Activated naive CD4-positive, alpha-beta T cell treated with anti-CD3 and anti-CD28 coated beads, Interleukin-2, amount 50 U/mL, for 72 hours (primary cell): ENCODE measurements around the gene HMCN1. TPM values are rescaled to one million over a fixed set of nuclear protein-coding genes. Genes with fewer than 3 reads are reported as not detected.

Experiments used
- ATAC-seq, 2 donors: fragments of 150-1000 bp; cut with Tn5 transposase; 2 replicates each; pipeline ENCODE4 v1.10.0; 2021; ENCODE audit warnings: mild to moderate bottlenecking in 2 of 2, moderate library complexity in 2 of 2
- DNase-seq, 2 donors: peaks; one replicate each; pipeline ENCODE4 v3.0.0; 2021 to 2022; ENCODE audit warnings: low spot score in 2 of 2
- H3K27ac Mint-ChIP-seq, 2 donors: one replicate each; pipeline ENCODE4 v1.8.0; 2022; ENCODE audit warnings: mild to moderate bottlenecking in 2 of 2, mixed read lengths in 2 of 2
- H3K36me3 Mint-ChIP-seq, 2 donors: one replicate each; pipeline ENCODE4 v1.8.0; 2022; ENCODE audit warnings: mixed read lengths in 2 of 2
- H3K9me3 Mint-ChIP-seq, 2 donors: one replicate each; pipeline ENCODE4 v1.8.0; 2022; ENCODE audit warnings: mixed read lengths in 2 of 2
- total RNA-seq, 2 donors: library from RNA; stranded (reverse); gene quantifications; one replicate each; pipeline ENCODE4 v1.2.3, GENCODE V29; 2022

The HMCN1 gene
- total RNA-seq, 2 donors from 2014 or later, result 0.14 TPM; not detected in 1

DNA sequence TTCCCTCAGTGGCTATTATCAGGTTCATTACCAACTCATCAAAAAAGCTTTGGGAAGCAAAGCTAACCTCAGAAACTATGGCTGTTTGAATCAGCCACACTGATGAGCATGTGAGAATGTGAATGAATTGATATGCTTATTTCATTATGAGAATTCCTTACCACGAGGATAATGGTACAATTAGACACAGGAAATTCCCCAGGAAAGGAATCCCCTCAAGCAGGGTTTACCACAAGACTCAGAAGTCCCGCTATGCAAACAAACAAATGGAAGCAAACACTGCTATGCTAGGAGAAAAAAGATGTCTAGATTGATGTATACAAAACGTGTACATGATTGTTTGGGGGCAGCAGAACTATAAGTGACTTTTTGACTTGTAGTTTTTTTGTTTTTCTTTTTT is 205.0 kb downstream of the HMCN1 start:
- peaks cover 0 to 4% of the 10 kb centered on the region in 2 donors for H3K9me3 Mint-ChIP-seq
- DNase-seq (no peak), ATAC-seq (no peak)
- H3K27ac Mint-ChIP-seq, result no peak overlapping the region
- H3K36me3 Mint-ChIP-seq, result no peaks in the 10 kb centered on the region

DNA sequence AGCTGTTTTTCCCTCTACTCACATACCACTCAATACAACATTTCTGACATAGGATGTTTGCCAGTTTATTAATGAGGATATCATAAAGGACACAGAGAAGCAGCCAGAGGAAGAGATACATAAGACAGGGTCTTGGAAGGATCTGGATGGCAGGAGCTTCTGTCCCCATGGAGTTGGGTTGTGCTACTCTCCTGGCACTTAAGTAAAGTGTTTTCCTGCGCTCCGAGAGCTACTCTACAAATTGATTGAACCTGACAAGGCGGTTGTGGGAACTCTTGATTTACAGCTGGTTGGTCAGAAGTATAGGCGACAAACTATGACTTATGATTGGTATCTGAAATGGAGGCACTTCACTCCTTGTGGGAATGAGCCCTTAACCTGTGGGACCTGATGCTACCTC is 208.8 kb downstream of the HMCN1 start:
- H3K27ac Mint-ChIP-seq, result no peak overlapping the region
- no peak for ATAC-seq
- DNase-seq, result no peak
- no peaks in the 10 kb centered on the region for H3K9me3 Mint-ChIP-seq
- no peaks in the 10 kb centered on the region for H3K36me3 Mint-ChIP-seq

DNA sequence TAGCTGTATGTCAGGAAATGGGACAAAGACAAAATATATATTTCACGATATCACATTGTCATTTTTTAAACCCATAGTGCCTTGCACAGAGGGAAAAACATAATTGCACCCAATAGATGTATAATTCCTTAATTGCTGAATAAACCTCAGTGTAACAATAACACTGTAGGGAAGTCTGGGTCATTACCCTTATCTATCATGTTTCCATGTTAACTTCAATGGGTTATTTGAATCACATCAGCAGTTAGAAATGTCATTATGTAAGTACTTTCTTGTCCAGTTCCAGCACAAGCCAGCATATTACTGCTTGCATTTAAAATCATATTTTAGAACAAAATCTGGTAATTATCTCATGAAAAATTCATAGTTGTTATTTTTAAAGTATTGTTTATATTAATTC is 222.7 kb downstream of the HMCN1 start:
- H3K36me3 Mint-ChIP-seq, result no peaks in the 10 kb centered on the region
- ATAC-seq (no peak), DNase-seq (no peak)
- no peaks in the 10 kb centered on the region for H3K9me3 Mint-ChIP-seq
- H3K27ac Mint-ChIP-seq, result no peak overlapping the region

DNA sequence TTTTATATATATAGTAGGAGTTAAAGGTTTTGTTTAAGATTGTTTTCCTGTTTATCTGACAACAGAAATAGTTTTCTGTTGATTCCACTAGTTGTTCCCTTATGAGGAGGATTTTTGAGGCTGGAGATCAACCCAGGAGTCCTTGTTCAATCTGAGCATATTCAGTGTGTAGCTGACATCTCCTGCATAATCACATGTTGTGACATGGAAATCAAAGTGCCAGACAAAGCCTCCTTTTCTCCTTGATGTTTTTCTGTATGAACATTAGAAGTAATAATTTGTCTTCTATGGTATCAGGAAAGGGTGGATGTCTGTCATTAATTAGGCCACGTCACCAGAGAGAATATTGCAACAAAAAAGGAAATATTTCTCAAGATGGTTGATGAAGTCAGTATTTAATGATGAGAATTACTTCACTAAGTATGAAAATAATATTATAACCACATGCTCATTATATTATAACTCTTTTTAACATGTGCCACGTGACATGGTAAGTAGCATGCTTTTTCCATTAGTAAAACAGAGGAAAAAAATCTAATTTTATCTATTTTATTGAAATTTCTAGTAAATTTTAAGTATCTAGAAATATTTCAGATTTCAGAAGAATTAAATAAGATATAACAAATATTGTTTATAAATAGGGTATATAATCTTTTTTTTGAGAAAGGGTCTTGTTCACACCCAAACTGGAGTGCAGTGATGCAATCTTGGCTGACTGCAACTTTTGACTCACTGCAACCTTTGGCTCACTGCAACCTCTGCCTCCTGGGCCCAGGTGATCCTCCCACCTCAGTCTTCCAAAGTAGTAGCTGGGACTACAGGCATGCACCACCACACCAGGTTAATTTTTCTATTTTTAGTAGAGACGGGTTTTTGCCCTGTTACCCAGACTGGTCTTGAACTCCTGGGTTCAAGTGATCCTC is 223.5 kb downstream of the HMCN1 start:
- no peak overlapping the region for H3K27ac Mint-ChIP-seq
- no peaks in the 10 kb centered on the region for H3K9me3 Mint-ChIP-seq
- no peak for DNase-seq
- no peaks in the 10 kb centered on the region for H3K36me3 Mint-ChIP-seq
- ATAC-seq, result no peak

DNA sequence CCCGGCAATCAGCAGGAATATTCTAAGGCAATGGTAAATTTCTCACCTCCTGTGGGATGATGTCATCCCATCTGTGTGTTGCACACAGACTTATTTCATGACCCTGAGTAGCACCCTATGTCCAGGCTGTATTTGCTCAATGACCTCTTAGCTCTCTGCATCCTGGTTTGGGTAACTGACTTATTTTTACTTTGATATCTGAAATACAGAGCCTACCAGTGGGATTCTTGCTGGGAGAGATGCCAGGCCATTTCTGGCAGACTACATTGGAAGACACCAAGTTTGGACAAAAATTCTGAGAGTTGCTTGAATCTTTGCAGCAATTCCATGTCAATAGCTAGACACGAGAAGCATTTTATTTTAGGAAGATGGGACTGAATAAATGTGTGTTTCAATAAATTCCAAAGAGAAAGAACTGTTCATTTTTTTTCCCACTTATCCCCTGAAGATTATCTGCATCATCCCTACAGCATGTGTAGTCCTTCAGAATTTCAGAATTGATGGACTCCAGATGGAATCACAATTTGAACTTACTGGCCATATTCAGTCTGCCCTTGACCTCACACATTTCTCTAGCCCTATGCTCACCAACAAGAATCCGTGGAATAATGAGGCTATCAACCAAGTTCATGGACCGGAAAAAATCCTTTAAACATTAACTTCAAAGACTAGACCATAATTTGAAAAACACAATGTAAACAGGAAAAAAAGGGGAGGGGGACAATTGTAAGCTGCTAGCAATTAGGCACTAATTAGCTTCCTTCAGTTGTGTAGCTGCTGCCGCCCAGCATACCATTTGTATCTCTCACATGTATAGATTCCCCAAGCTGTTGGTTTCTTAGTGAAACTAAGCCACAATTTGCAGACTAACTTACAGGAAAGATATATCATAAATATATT is 226.5 kb downstream of the HMCN1 start:
- DNase-seq (no peak), ATAC-seq (no peak)
- Mint-ChIP-seq H3K27ac (no peak overlapping the region), H3K9me3 (no peaks in the 10 kb centered on the region), H3K36me3 (no peaks in the 10 kb centered on the region)

DNA sequence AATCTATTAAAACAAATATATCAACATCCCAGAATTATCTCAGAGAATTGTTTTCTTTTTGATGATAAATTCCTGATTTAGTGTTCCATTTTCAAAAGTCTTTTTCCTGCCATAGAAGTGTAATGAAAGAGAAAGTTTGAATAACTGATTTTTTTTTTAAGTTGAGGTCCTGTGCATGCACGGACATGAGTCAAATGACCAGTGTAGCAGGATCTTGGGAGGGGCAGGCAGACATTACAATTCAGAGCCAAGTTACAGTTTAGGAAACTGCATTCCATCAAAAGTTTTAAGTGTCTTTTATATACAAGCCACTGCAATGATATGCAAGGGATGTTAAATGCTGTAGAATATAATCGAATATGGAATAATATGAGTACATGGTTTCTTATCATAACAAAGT is 227.5 kb downstream of the HMCN1 start:
- Mint-ChIP-seq H3K36me3 (no peaks in the 10 kb centered on the region), H3K27ac (no peak overlapping the region), H3K9me3 (no peaks in the 10 kb centered on the region)
- DNase-seq (no peak), ATAC-seq (no peak)

DNA sequence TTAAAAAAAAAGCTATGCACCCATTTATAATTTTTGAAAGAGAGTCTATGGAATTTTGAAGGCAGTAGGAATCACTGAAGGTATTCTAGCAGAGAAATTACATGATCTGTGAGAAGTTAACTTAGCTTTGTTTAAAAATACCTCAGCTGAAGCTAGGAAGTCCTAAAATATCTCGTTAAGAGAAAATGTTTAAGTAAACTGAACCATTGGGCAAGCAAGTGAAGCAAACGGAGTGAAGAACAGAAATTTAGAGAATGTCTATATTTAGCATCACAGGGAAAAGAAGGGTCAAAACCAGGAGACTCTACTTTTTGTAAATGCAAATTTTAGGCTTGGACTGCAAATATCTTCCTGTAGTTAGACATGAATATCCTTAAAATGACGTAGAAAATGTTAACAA is 230.8 kb downstream of the HMCN1 start:
- no peak overlapping the region for H3K27ac Mint-ChIP-seq
- no peaks in the 10 kb centered on the region for H3K9me3 Mint-ChIP-seq
- no peak for DNase-seq
- no peak for ATAC-seq
- H3K36me3 Mint-ChIP-seq, result no peaks in the 10 kb centered on the region

DNA sequence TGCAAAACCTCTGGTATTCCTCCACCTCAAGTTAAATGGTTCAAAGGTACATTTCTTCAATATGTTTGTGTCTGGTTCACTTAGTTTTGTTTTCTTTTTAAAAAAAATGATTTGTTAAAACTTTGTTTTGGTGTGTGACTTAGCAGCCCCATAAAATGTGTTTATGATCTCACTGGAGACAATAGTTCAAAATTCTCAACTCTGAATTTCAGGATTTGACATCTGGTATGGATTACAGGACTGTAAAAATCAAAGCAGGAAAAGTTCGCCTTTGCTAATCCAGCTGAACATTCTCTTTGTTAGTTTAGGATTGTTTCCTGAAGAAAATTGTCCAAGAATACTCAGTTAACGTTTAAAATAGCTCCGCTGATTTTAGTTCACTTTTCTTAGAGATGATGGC is 231.7 kb downstream of the HMCN1 start:
- no peaks in the 10 kb centered on the region for H3K36me3 Mint-ChIP-seq
- DNase-seq (no peak), ATAC-seq (no peak)
- no peaks in the 10 kb centered on the region for H3K9me3 Mint-ChIP-seq
- H3K27ac Mint-ChIP-seq, result no peak overlapping the region

DNA sequence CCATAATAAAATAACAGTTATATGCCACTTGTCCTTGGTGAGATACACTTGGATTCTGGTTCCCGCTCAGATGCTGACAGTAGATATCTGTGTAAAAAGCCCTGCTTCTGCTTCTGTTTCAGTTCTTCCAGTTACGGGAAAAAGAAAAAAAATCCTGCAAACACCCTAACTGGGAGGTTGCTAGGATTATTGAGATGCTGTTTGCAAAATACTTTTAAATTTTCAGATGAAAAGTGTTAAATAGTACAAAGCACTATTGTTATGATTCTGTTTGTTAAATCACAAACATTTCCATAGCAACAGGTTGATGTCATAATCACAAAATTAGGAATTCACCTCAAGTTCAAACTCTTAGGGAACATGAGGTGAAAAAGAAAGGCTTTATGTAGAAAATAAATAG is 232.3 kb downstream of the HMCN1 start:
- ATAC-seq (no peak), DNase-seq (no peak)
- H3K36me3 Mint-ChIP-seq, result no peaks in the 10 kb centered on the region
- no peak overlapping the region for H3K27ac Mint-ChIP-seq
- no peaks in the 10 kb centered on the region for H3K9me3 Mint-ChIP-seq

DNA sequence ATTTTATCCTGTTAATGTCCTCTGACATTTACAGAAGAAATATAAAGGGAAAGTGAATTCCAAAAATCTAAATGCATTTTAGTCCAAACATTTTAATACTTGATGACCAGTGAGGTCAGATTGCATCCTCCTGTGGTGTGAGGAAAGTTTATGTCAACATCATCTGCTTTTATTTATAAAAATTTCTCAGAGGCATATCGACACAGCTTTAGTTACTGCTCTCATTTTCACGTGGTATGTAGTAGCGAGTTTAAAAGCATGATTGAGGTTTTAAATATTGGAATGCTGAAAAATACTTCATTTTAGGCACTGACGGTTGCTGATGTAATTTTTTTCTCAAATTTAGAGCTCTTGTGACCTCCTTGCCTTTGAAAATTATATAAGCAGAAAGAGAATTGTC is 234.8 kb downstream of the HMCN1 start:
- Mint-ChIP-seq H3K27ac (no peak overlapping the region), H3K36me3 (no peaks in the 10 kb centered on the region), H3K9me3 (no peaks in the 10 kb centered on the region)
- no peak for DNase-seq
- ATAC-seq, result no peak

DNA sequence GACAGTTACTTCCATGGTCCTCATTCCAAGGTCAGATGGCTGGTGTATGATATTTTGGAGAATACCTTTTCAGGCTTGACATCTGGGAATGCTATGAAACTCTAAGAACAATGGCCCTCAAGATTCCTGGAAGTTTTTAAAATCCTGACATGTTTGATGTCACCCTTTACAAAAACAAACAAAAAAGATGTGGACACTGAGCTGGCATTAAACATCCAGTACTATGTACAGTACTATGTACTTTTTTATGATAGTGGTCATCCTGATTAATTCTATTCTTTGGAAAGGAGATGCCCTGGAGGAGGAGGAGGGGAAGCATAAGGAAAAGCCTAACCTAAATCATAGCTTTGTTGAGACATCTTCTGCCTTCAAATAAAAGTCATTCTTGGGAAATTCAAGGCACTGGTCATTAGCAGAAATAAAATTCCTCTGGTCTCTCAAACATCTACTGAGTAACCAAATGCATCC is 235.4 kb downstream of the HMCN1 start:
- no peaks in the 10 kb centered on the region for H3K36me3 Mint-ChIP-seq
- no peaks in the 10 kb centered on the region for H3K9me3 Mint-ChIP-seq
- DNase-seq (no peak), ATAC-seq (no peak)
- no peak overlapping the region for H3K27ac Mint-ChIP-seq

DNA sequence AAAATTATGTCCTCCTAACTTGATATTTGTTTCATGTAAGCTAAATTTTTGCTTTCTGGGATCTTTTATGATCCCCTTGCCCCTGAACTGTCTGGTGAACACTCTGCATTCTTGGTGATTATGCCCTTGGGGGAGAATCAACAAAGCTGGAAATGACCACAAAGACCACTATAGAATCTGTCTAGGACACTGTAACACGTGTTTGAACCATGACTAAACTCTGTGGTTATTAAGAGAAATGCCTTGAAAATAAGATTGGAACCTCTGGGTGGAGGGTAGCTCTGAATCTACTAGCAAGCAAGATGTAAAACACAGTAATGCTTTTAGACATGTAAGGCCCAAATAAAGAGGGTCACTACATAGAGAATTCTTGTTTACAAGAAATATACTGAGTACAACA is 237.5 kb downstream of the HMCN1 start:
- no peak overlapping the region for H3K27ac Mint-ChIP-seq
- DNase-seq, result no peak

DNA sequence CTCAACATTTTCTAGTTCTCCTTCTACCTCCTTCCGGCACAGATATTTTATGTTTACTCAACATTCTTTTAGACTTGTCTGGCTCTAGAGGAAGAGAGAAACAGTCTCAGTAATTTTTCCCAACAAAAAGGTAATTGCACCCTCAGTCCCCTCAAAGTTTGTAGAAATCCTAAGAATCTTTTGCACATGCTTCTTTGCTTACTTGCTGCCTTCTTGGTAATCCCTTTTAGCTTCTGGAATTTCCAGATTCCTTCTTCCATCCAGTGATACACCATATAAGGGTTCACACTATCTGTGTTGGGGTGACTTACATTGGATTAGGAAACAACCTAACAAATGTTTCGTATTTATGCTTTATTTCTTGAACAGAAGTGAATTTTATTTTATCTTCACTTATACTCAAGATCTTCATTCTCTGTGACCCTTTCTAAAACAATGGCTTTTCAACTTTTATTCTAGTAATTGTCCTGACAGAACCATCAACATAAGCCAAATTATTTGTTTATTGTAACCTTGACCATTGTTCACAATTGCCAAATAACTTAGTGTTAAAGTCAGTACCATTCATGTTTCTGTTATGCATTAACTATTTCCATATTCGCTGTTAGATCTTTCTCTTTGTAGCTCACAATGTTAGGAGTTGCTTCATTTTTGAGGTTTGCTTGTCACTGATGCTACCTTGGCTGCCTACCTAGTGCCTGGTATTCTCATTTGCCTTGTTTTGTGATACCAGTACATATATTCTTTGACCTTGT is 238.1 kb downstream of the HMCN1 start:
- ATAC-seq, result no peak
- Mint-ChIP-seq H3K27ac (no peak overlapping the region), H3K36me3 (no peaks in the 10 kb centered on the region), H3K9me3 (no peaks in the 10 kb centered on the region)
- DNase-seq, result no peak

More for the DNA sequence above, 237.5 kb downstream of the HMCN1 start:
- no peaks in the 10 kb centered on the region for H3K36me3 Mint-ChIP-seq
- ATAC-seq, result no peak
- H3K9me3 Mint-ChIP-seq, result no peaks in the 10 kb centered on the region

DNA sequence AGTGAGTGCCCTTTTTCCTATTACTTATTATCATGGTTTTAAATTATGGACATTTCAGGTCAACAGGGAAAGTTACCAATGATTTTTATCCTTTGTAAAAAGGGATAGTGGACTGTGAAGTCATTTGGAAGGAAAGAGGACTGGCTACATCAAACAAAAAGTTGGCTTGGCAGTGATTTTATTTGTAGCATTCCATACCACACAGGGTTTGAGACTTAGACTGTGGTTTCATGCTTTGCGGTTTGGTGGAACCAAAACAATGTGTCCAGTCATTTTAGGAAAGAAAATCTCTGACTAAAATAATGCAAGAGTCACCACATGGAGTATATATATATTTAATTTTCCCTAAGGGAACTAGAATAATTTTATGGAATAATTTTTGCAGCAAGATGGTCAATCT is 239.5 kb downstream of the HMCN1 start:
- Mint-ChIP-seq H3K36me3 (no peaks in the 10 kb centered on the region), H3K27ac (no peak overlapping the region), H3K9me3 (no peaks in the 10 kb centered on the region)
- DNase-seq (no peak), ATAC-seq (no peak)

DNA sequence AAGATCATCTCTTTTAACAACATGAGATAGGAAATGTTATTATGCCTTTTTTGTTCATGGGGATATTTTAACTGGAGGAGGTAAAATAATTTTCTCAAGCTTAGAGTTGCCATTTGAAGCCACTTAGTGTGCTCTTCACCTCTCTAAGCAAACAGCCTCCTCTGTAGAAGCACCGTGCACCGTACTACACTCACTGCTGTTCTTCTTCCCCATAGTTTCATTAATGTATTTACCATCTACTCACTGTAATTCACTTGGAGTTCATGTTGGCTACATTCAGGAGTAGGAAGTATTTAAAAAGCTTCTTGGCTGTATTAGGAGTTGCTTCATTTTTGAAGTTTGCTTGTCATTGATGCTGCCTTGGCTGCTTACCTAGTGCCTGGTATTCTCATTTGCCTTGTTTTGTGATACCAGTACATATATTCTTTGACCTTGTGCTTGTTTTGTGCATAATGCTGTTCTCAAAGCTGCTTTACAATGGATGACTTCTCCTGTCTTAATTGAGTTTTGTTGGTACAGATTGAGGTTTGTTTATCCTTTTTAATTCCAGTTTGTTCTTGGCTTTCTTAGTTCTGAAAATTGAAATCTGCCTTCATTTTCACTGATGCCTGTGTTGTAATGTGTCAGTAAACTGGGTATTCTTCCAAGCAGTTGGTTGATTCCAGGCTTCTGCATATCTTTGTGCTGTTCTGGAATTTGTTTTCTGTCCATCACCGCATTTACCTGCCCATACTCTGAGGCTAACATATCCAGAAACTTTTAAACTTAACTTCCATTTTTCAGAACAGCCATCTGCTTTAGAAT is 240.4 kb downstream of the HMCN1 start:
- ATAC-seq (no peak), DNase-seq (no peak)
- H3K9me3 Mint-ChIP-seq, result no peaks in the 10 kb centered on the region
- H3K36me3 Mint-ChIP-seq, result no peaks in the 10 kb centered on the region
- no peak overlapping the region for H3K27ac Mint-ChIP-seq

DNA sequence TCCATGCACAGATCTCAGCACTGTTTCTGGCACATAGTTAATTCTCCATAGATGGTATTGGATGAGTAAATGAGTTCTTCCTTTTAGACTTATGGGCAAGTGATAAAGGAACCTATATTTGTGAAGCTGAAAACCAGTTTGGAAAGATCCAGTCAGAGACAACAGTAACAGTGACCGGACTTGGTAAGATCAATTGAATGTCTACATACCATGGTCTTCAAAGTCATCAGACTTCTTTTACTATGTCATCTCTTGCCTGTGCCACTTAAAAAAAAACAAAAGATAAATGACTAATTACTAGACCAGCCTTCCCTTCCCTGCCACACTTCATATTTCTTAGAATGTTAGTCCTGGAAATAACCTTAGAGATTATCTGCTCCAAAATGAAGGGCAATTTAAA is 246.7 kb downstream of the HMCN1 start:
- H3K36me3 Mint-ChIP-seq, result peaks cover 0 to 6% of the 10 kb centered on the region in 2 donors
- no peaks in the 10 kb centered on the region for H3K9me3 Mint-ChIP-seq
- peak in 1 of 2 donors; percentile 92 for ATAC-seq
- DNase-seq, result no peak
- H3K27ac Mint-ChIP-seq, result peak overlapping the region in 1 of 2 donors; percentile 26
